Measurements from ENCODE around the gene MAP3K5. TPM values are rescaled to one million over a fixed set of nuclear protein-coding genes. Genes with fewer than 3 reads are reported as not detected.

Gene MAP3K5
- total RNA-seq, 2 experiments from 2014 or later = 6.7 to 7.3 TPM

GRCh38 chr6:136672144-136672543 lies 120.1 kb downstream of the MAP3K5 start:
- intact Hi-C loops (cut with DNase I, micrococcal nuclease) = no loop called here
- no peaks in the 10 kb centered on the region for H3K27me3 Mint-ChIP-seq
- H3K9me3 Mint-ChIP-seq (ENCODE audit: low read depth) = peaks cover 9% of the 10 kb centered on the region
- POLR2A ChIA-PET = no interaction called here
- no peak for ATAC-seq
- H3K27ac Mint-ChIP-seq = no peak overlapping the region
- DNase-seq = no peak
- H3K36me3 Mint-ChIP-seq (ENCODE audit: low read depth) = peaks cover 12% of the 10 kb centered on the region
- no peaks in the 10 kb centered on the region for H3K4me1 Mint-ChIP-seq
- CTCF ChIA-PET = no interaction called here
- H3K4me3 Mint-ChIP-seq = no peak overlapping the region

- Mint-ChIP-seq H3K9me3 (ENCODE audit: low read depth) (peaks cover 9% of the 10 kb centered on the region), H3K36me3 (ENCODE audit: low read depth) (peaks cover 12% of the 10 kb centered on the region), H3K4me3 (no peak overlapping the region), H3K27ac (no peak overlapping the region), H3K27me3 (no peaks in the 10 kb centered on the region), H3K4me1 (no peaks in the 10 kb centered on the region)
- POLR2A ChIA-PET = interaction anchor here (0.6 kb wide), 1 partner anchor 1313 kb away, joined by 3 read pairs; no protein-coding TSS in a partner anchor
- no peak for ATAC-seq
- no peak for DNase-seq
- intact Hi-C loops (cut with DNase I, micrococcal nuclease) = no loop called here
- CTCF ChIA-PET = interaction anchor here (0.6 to 2.6 kb wide), 3 partner anchors 10 to 173 kb away, joined by 3 to 12 read pairs (median 3); partner anchors contain the start of gene MAP3K5
Observed at GRCh38 chr6:136669299-136669699, 123.0 kb downstream of the MAP3K5 start.

GRCh38 chr6:136668571-136668970 lies 123.7 kb downstream of the MAP3K5 start:
- Mint-ChIP-seq H3K4me1 (no peaks in the 10 kb centered on the region), H3K4me3 (no peak overlapping the region), H3K9me3 (ENCODE audit: low read depth) (peaks cover 7% of the 10 kb centered on the region), H3K27ac (no peak overlapping the region), H3K36me3 (ENCODE audit: low read depth) (peaks cover 8% of the 10 kb centered on the region), H3K27me3 (no peaks in the 10 kb centered on the region)
- ChIA-PET POLR2A (no interaction called here), CTCF (interaction anchor here (1.0 to 2.6 kb wide), 3 partner anchors 10 to 123 kb away, joined by 3 to 12 read pairs (median 3); partner anchors contain the start of gene MAP3K5)
- ATAC-seq (no peak), DNase-seq (no peak)
- intact Hi-C loops (cut with DNase I, micrococcal nuclease) = no loop called here

GRCh38 chr6:136666041-136666440 lies 126.2 kb downstream of the MAP3K5 start:
- Mint-ChIP-seq H3K27ac (no peak overlapping the region), H3K9me3 (ENCODE audit: low read depth) (no peaks in the 10 kb centered on the region), H3K4me1 (no peaks in the 10 kb centered on the region), H3K4me3 (no peak overlapping the region), H3K27me3 (no peaks in the 10 kb centered on the region), H3K36me3 (ENCODE audit: low read depth) (peaks cover 3% of the 10 kb centered on the region)
- POLR2A ChIA-PET = no interaction called here
- CTCF ChIA-PET = interaction anchor here (0.7 to 2.6 kb wide), 3 partner anchors 15 to 126 kb away, joined by 3 to 8 read pairs (median 5); partner anchors contain the start of gene MAP3K5
- DNase-seq = no peak
- intact Hi-C loops (cut with DNase I, micrococcal nuclease) = no loop called here
- no peak for ATAC-seq

- ATAC-seq (no peak), DNase-seq (no peak)
- Mint-ChIP-seq H3K27me3 (no peaks in the 10 kb centered on the region), H3K9me3 (ENCODE audit: low read depth) (no peaks in the 10 kb centered on the region), H3K27ac (no peak overlapping the region), H3K36me3 (ENCODE audit: low read depth) (peaks cover 5% of the 10 kb centered on the region), H3K4me3 (no peak overlapping the region), H3K4me1 (no peaks in the 10 kb centered on the region)
- intact Hi-C loops (cut with DNase I, micrococcal nuclease) = no loop called here
- POLR2A ChIA-PET = no interaction called here
- CTCF ChIA-PET = no interaction called here
Observed at GRCh38 chr6:136662347-136663237, 129.7 kb downstream of the MAP3K5 start.

- ChIA-PET CTCF (no interaction called here), POLR2A (no interaction called here)
- DNase-seq = no peak
- Mint-ChIP-seq H3K36me3 (ENCODE audit: low read depth) (peaks cover 5% of the 10 kb centered on the region), H3K9me3 (ENCODE audit: low read depth) (no peaks in the 10 kb centered on the region), H3K27ac (no peak overlapping the region), H3K27me3 (no peaks in the 10 kb centered on the region), H3K4me3 (no peak overlapping the region), H3K4me1 (no peaks in the 10 kb centered on the region)
- ATAC-seq = no peak
- intact Hi-C loops (cut with DNase I, micrococcal nuclease) = no loop called here
Observed at GRCh38 chr6:136660727-136661126, 131.6 kb downstream of the MAP3K5 start.

- Mint-ChIP-seq H3K27me3 (no peaks in the 10 kb centered on the region), H3K4me1 (no peaks in the 10 kb centered on the region), H3K4me3 (no peak overlapping the region), H3K9me3 (ENCODE audit: low read depth) (no peaks in the 10 kb centered on the region), H3K27ac (no peak overlapping the region), H3K36me3 (ENCODE audit: low read depth) (peaks cover 5% of the 10 kb centered on the region)
- ChIA-PET CTCF (no interaction called here), POLR2A (no interaction called here)
- intact Hi-C loops (cut with DNase I, micrococcal nuclease) = no loop called here
- no peak for DNase-seq
- ATAC-seq = no peak
Observed at GRCh38 chr6:136659991-136660499, 132.2 kb downstream of the MAP3K5 start.

GRCh38 chr6:136658711-136659110 lies 133.6 kb downstream of the MAP3K5 start:
- Mint-ChIP-seq H3K27ac (no peak overlapping the region), H3K4me3 (no peak overlapping the region), H3K27me3 (no peaks in the 10 kb centered on the region), H3K36me3 (ENCODE audit: low read depth) (peaks cover 5% of the 10 kb centered on the region), H3K4me1 (no peaks in the 10 kb centered on the region), H3K9me3 (ENCODE audit: low read depth) (no peaks in the 10 kb centered on the region)
- ChIA-PET CTCF (interaction anchor here (1.0 to 1.3 kb wide), 3 partner anchors 10 to 134 kb away, joined by 3 to 4 read pairs (median 4); partner anchors contain the start of gene MAP3K5), POLR2A (no interaction called here)
- DNase-seq (no peak), ATAC-seq (no peak)
- intact Hi-C loops (cut with DNase I, micrococcal nuclease) = no loop called here

- intact Hi-C loops (cut with DNase I, micrococcal nuclease) = no loop called here
- Mint-ChIP-seq H3K27ac (no peak overlapping the region), H3K9me3 (ENCODE audit: low read depth) (no peaks in the 10 kb centered on the region), H3K27me3 (no peaks in the 10 kb centered on the region), H3K4me3 (no peak overlapping the region), H3K36me3 (ENCODE audit: low read depth) (peaks cover 5% of the 10 kb centered on the region), H3K4me1 (no peaks in the 10 kb centered on the region)
- ChIA-PET POLR2A (no interaction called here), CTCF (interaction anchor here (1.0 to 1.2 kb wide), 2 partner anchors 12 to 135 kb away, joined by 3 to 5 read pairs; partner anchors contain the start of gene MAP3K5)
- ATAC-seq = no peak
- DNase-seq = no peak
Observed at GRCh38 chr6:136657666-136658065, 134.6 kb downstream of the MAP3K5 start.

- no peak for ATAC-seq
- Mint-ChIP-seq H3K4me1 (no peaks in the 10 kb centered on the region), H3K4me3 (no peak overlapping the region), H3K27ac (no peak overlapping the region), H3K9me3 (ENCODE audit: low read depth) (no peaks in the 10 kb centered on the region), H3K36me3 (ENCODE audit: low read depth) (peaks cover 5% of the 10 kb centered on the region), H3K27me3 (no peaks in the 10 kb centered on the region)
- intact Hi-C loops (cut with DNase I, micrococcal nuclease) = no loop called here
- DNase-seq = no peak
- POLR2A ChIA-PET = no interaction called here
- CTCF ChIA-PET = interaction anchor here (0.6 to 1.9 kb wide), 3 partner anchors 12 to 136 kb away, joined by 3 to 16 read pairs (median 3); partner anchors contain the start of gene MAP3K5
Observed at GRCh38 chr6:136656121-136656520, 136.2 kb downstream of the MAP3K5 start.

- no peak for ATAC-seq
- ChIA-PET POLR2A (no interaction called here), CTCF (interaction anchor here (0.6 to 1.9 kb wide), 3 partner anchors 11 to 137 kb away, joined by 3 to 16 read pairs (median 3); partner anchors contain the start of gene MAP3K5)
Observed at GRCh38 chr6:136655239-136656014, 136.8 kb downstream of the MAP3K5 start.

More at GRCh38 chr6:136655239-136656014, 136.8 kb downstream of the MAP3K5 start:
- peaks cover 5% of the 10 kb centered on the region for H3K36me3 Mint-ChIP-seq (ENCODE audit: low read depth)
- no peak for DNase-seq
- H3K9me3 Mint-ChIP-seq (ENCODE audit: low read depth) = no peaks in the 10 kb centered on the region
- no peaks in the 10 kb centered on the region for H3K27me3 Mint-ChIP-seq
- intact Hi-C loops (cut with DNase I, micrococcal nuclease) = no loop called here
- H3K4me3 Mint-ChIP-seq = no peak overlapping the region
- no peaks in the 10 kb centered on the region for H3K4me1 Mint-ChIP-seq
- no peak overlapping the region for H3K27ac Mint-ChIP-seq

All from activated CD4-positive, alpha-beta T cell treated with anti-CD3 and anti-CD28 coated beads for 36 hours (primary cell).